Measurements from ENCODE around the gene TJAP1.

TJAP1 gene

DNA sequence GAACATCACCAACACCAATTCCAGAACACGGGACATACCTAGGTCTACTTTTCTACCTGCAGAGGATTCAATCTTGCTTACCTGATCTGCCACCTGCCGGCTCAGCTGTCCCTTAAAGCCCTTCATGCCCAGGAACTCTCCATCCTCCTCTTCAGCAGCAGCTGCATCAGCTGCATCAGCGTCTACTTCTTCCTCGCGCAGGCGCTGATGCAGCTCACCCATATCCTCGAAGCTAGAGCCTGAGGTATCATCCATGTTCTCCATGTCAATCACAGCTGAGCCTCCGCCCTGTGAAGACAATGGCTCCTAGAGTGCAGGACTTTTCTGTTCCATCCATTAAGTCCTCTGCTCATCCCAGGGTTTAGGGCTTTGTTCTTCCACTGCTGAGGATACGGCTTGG lies 38.4 kb downstream of the TJAP1 start:
- Histone ChIP-seq H3K4me2 (ENCODE audit: low read depth, low read length, poor library complexity, severe bottlenecking) (peak overlapping the region; percentile 62), H3K9me3 (ENCODE audit: insufficient read depth, low read length) (no peaks in the 10 kb centered on the region), H3F3A (ENCODE audit: insufficient read depth) (peaks cover 13% of the 10 kb centered on the region), H3K9ac (ENCODE audit: low read length) (peak overlapping the region; percentile 86), H3K9me2 (replicated peaks; ENCODE audit: insufficient read depth, low read length) (no peaks in the 10 kb centered on the region), H2AFZ (ENCODE audit: low read depth, low read length, severe bottlenecking) (no peak overlapping the region), H3K4me3 (ENCODE audit: insufficient read depth, low read length, poor library complexity, severe bottlenecking) (peak overlapping the region; percentile 88), H3K79me2 (ENCODE audit: insufficient read depth, low read length) (peaks cover 44% of the 10 kb centered on the region), H3K36me3 (ENCODE audit: low read length) (peaks cover 17% of the 10 kb centered on the region; the same call in 1 of the 2 replicates), H3K27ac (ENCODE audit: low read depth, low read length) (no peak overlapping the region), H4K20me1 (ENCODE audit: low read depth, low read length) (no peaks in the 10 kb centered on the region), H3K27me3 (ENCODE audit: low read length) (no peaks in the 10 kb centered on the region)
- TF ChIP-seq, protein P1, sequence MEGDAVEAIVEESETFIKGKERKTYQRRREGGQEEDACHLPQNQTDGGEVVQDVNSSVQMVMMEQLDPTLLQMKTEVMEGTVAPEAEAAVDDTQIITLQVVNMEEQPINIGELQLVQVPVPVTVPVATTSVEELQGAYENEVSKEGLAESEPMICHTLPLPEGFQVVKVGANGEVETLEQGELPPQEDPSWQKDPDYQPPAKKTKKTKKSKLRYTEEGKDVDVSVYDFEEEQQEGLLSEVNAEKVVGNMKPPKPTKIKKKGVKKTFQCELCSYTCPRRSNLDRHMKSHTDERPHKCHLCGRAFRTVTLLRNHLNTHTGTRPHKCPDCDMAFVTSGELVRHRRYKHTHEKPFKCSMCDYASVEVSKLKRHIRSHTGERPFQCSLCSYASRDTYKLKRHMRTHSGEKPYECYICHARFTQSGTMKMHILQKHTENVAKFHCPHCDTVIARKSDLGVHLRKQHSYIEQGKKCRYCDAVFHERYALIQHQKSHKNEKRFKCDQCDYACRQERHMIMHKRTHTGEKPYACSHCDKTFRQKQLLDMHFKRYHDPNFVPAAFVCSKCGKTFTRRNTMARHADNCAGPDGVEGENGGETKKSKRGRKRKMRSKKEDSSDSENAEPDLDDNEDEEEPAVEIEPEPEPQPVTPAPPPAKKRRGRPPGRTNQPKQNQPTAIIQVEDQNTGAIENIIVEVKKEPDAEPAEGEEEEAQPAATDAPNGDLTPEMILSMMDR (IDR thresholded peaks at IDR 0.05; ENCODE audit: insufficient read depth, low read length, poor library complexity, severe bottlenecking) = no peak
- no peak for TF ChIP-seq EZH2phosphoT487 (conservative IDR thresholded peaks at IDR 0.05; ENCODE audit: low read length)

DNA sequence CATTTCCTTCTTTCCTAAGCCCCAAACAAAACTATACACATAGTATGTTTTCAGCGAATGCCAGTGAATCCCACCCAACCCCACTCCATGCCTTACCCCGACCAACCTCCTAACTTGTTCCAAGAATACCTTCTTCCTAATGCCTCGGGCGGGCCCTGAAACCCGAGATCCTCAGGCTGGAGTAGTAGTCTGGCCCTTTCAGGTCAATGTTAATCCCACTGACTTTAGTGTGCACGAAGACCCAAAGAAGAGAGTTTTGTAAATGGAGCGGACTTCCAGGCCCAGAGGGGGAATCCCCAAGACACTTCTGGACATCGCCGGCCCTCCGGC lies 39.0 kb downstream of the TJAP1 start:
- peaks cover 44% of the 10 kb centered on the region for H3K79me2 ChIP-seq (ENCODE audit: insufficient read depth, low read length)
- no peaks in the 10 kb centered on the region for H3K9me3 ChIP-seq (ENCODE audit: insufficient read depth, low read length)
- H2AFZ ChIP-seq (ENCODE audit: low read depth, low read length, severe bottlenecking) = peak overlapping the region; percentile 82
- H3K36me3 ChIP-seq (ENCODE audit: low read length) = peaks cover 19% of the 10 kb centered on the region; the same call in 1 of the 2 replicates
- no peaks in the 10 kb centered on the region for H3K27me3 ChIP-seq (ENCODE audit: low read length)
- H3K4me3 ChIP-seq (ENCODE audit: insufficient read depth, low read length, poor library complexity, severe bottlenecking) = peak overlapping the region; percentile 88
- H3K4me2 ChIP-seq (ENCODE audit: low read depth, low read length, poor library complexity, severe bottlenecking) = peak overlapping the region; percentile 62
- H3K27ac ChIP-seq (ENCODE audit: low read depth, low read length) = peak overlapping the region; percentile 47
- no peaks in the 10 kb centered on the region for H3K9me2 ChIP-seq (replicated peaks; ENCODE audit: insufficient read depth, low read length)
- H3F3A ChIP-seq (ENCODE audit: insufficient read depth) = peaks cover 13% of the 10 kb centered on the region
- no peak for TF ChIP-seq EZH2phosphoT487 (conservative IDR thresholded peaks at IDR 0.05; ENCODE audit: low read length)
- TF ChIP-seq, protein P1 (IDR thresholded peaks at IDR 0.05; ENCODE audit: insufficient read depth, low read length, poor library complexity, severe bottlenecking) = no peak
- no peaks in the 10 kb centered on the region for H4K20me1 ChIP-seq (ENCODE audit: low read depth, low read length)
- peak overlapping the region; percentile 86 for H3K9ac ChIP-seq (ENCODE audit: low read length)

DNA sequence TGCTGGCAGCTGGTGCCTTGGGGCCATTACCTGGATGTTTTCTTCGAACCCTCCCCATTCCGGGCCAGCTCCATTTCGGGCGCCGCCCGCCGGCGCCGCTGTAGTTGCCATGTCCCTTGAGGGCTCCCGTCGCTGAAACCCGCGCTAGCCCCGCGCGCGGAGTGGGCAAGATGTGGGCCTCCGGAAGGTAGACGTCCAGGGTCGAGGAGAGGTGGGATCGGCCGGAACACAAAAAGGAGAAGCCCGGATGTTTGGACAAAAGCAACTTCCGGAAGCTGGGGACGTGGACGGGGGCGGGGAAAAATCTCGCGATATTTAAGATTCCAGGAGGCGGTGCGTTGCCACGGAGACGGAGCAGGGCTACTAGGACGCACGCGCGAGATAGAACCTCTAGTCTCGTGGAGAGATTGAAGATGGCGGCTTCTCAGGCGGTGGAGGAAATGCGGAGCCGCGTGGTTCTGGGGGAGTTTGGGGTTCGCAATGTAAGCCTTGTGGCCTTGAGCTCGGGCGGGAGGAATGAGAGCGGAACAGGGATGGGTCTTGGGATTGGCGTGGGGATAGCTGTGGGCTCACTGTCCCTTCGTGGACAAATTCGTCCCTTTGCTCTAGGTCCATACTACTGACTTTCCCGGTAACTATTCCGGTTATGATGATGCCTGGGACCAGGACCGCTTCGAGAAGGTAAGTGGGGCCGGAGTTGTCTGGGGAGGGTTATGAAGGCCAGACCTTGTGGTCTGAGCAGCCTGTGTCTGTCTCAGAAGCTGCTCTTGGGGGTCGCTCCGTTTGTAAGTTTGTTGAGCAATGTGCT lies 39.5 kb downstream of the TJAP1 start, which contains the start of the genes POLR1C and YIPF3:
Gene POLR1C (plus strand): TSS at position 393 of the 808 bp plus-strand sequence. CDS start 21 bp downstream, at position 414.
Gene YIPF3 (minus strand): TSS at position 230 of the 808 bp plus-strand sequence. CDS start 119 bp downstream, at position 111.
- Histone ChIP-seq H3K36me3 (ENCODE audit: low read length) (peaks cover 19% of the 10 kb centered on the region; the same call in 1 of the 2 replicates), H3K4me2 (ENCODE audit: low read depth, low read length, poor library complexity, severe bottlenecking) (peak within 1 kb of the TSS; percentile 62), H3K27me3 (ENCODE audit: low read length) (no peaks in the 10 kb centered on the region), H3K4me3 (ENCODE audit: insufficient read depth, low read length, poor library complexity, severe bottlenecking) (peak within 1 kb of the TSS; percentile 88), H3F3A (ENCODE audit: insufficient read depth) (0 out of 2 replicates have a peak, but pooled peaks cover 9% of the 10 kb centered on the region), H3K9me2 (replicated peaks; ENCODE audit: insufficient read depth, low read length) (no peaks in the 10 kb centered on the region), H3K27ac (ENCODE audit: low read depth, low read length) (peak within 1 kb of the TSS; percentile 47), H4K20me1 (ENCODE audit: low read depth, low read length) (no peaks in the 10 kb centered on the region), H2AFZ (ENCODE audit: low read depth, low read length, severe bottlenecking) (peak within 1 kb of the TSS; percentile 82), H3K79me2 (ENCODE audit: insufficient read depth, low read length) (peaks cover 44% of the 10 kb centered on the region), H3K9ac (ENCODE audit: low read length) (peak within 1 kb of the TSS; percentile 86), H3K9me3 (ENCODE audit: insufficient read depth, low read length) (no peaks in the 10 kb centered on the region)
- TF ChIP-seq EZH2phosphoT487 (conservative IDR thresholded peaks at IDR 0.05; ENCODE audit: low read length) = no peak
- TF ChIP-seq, protein P1 (IDR thresholded peaks at IDR 0.05; ENCODE audit: insufficient read depth, low read length, poor library complexity, severe bottlenecking) = no peak
